Caco-2 (cell line): ENCODE data around the gene MEGF6. TPM values are rescaled to one million over a fixed set of nuclear protein-coding genes. Genes with fewer than 3 reads are reported as not detected.

ENCODE experiments used
- BruUV-seq: library from RNA; stranded (reverse); fragments of 400-500 nt; replicated peaks from 2 replicates; lab custom pipeline; 2021; lab: Mats Ljungman, UMichigan
- CTCF ChIA-PET: fragments of 300-600 bp; sonication (Branson Sonifier 250); formaldehyde crosslinking; loops from one replicate; lab custom pipeline; 2022; ENCODE audit warnings: antibody characterized with exemption; lab: Charles Lee
- POLR2A ChIA-PET: fragments of 300-600 bp; sonication (Branson Sonifier 250); formaldehyde crosslinking; loops from one replicate; lab custom pipeline; 2022; ENCODE audit warnings: antibody characterized with exemption; lab: Charles Lee
- DNase-seq, 2 experiments: peaks; one replicate each; pipeline versions ENCODE4 v3.0.0 to v3.0.0-alpha.2; 2020 to 2022
- H3K27me3 ChIP-seq: replicated peaks from 2 replicates; pipeline ENCODE4 v1.6.0; 2011; ENCODE audit warnings: low read length; ENCODE audit not compliant: control insufficient read depth, insufficient read depth
- H3K36me3 ChIP-seq: 2 replicates; pipeline ENCODE4 v1.5.1; 2011; ENCODE audit warnings: low read length; ENCODE audit not compliant: control insufficient read depth, insufficient read depth
- H3K4me1 ChIP-seq: fragments of 250-450 bp; sonication (Bioruptor Pico); 2 replicates; pipeline ENCODE4 v1.5.1; 2020; ENCODE audit warnings: mild to moderate bottlenecking
- H3K4me3 ChIP-seq: 2 replicates; pipeline ENCODE4 v1.5.1; 2011; ENCODE audit warnings: low read depth, mild to moderate bottlenecking, control low read depth, low read length
- H3K9me3 ChIP-seq: fragments of 250-450 bp; sonication (Bioruptor Pico); 2 replicates; pipeline ENCODE4 v1.5.1; 2020; ENCODE audit warnings: mild to moderate bottlenecking, moderate library complexity
- H3K27ac Mint-ChIP-seq: one replicate; pipeline ENCODE4 v1.8.0; 2022; ENCODE audit warnings: mixed read lengths; ENCODE audit not compliant: unreplicated experiment
- H3K27me3 Mint-ChIP-seq: one replicate; pipeline ENCODE4 v1.8.0; 2022; ENCODE audit warnings: mixed read lengths; ENCODE audit not compliant: insufficient read depth, unreplicated experiment
- H3K36me3 Mint-ChIP-seq: one replicate; pipeline ENCODE4 v1.8.0; 2022; ENCODE audit warnings: mild to moderate bottlenecking, mixed read lengths; ENCODE audit not compliant: insufficient read depth, unreplicated experiment
- H3K4me1 Mint-ChIP-seq: one replicate; pipeline ENCODE4 v1.8.0; 2022; ENCODE audit warnings: low read depth, mixed read lengths; ENCODE audit not compliant: unreplicated experiment
- H3K4me3 Mint-ChIP-seq: one replicate; pipeline ENCODE4 v1.8.0; 2022; ENCODE audit warnings: mild to moderate bottlenecking, moderate library complexity, mixed read lengths; ENCODE audit not compliant: unreplicated experiment
- H3K9me3 Mint-ChIP-seq: one replicate; pipeline ENCODE4 v1.8.0; 2022; ENCODE audit warnings: mixed read lengths; ENCODE audit not compliant: unreplicated experiment
- intact Hi-C: fragments of 100-400 bp; cut with micrococcal nuclease; formaldehyde crosslinking; loops from one replicate; pipeline ENCODE4 v1.10.0; 2022; ENCODE audit not compliant: unreplicated experiment
- total RNA-seq: library from RNA; stranded (reverse); gene quantifications from 2 replicates; pipeline ENCODE4 v1.2.3, GENCODE V29; 2022
- TF ChIP-seq, protein P1 (sequence below), 2 experiments: fragments of 200-600 bp in 1 of 2; IDR thresholded peaks; 1 replicate in 1 of 2; 2 replicates in 1 of 2; pipeline versions ENCODE4 v1.5.1 to v1.8.0; 2011 to 2022; ENCODE audit warnings: antibody characterized with exemption in 1 of 2, control low read depth in 1 of 2, inconsistent platforms in 1 of 2, low read depth in 1 of 2, low read length in 1 of 2, mild to moderate bottlenecking in 1 of 2, moderate library complexity in 1 of 2; ENCODE audit not compliant: insufficient read depth in 1 of 2, severe bottlenecking in 1 of 2, unreplicated experiment in 1 of 2

The MEGF6 gene
- total RNA-seq, 1 experiment from 2014 or later = 13.3 TPM

DNA sequence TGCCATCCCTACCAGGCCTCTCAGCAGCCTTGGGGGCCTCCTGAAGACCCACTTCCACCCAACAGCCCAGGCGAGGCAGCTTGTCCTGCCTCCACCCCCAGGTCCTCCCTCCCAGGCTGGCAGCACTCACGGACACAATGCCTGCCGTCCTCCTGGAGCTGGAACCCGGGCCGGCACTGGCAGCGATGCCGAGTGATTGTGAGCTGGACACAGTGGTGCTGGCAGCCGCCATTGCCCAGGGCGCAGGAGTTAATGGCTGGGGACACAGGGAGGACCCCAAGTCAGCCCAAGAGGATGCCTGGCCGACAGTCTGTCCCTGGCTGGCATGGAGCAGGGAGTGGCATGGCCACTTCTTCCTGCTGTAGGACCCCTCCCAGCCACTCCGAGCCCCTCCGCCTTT, 96.0 kb downstream of the MEGF6 start:
- Mint-ChIP-seq H3K4me3 (no peak overlapping the region), H3K36me3 (no peaks in the 10 kb centered on the region), H3K27me3 (no peaks in the 10 kb centered on the region), H3K9me3 (no peaks in the 10 kb centered on the region), H3K4me1 (no peaks in the 10 kb centered on the region), H3K27ac (no peak overlapping the region)
- POLR2A ChIA-PET = no interaction called here
- H3K9me3 ChIP-seq = no peaks in the 10 kb centered on the region
- no peaks in the 10 kb centered on the region for H3K27me3 ChIP-seq
- no peaks in the 10 kb centered on the region for H3K4me1 ChIP-seq
- intact Hi-C loops = no loop called here
- no peak overlapping the region for H3K4me3 ChIP-seq
- no TSS peak for BruUV-seq
- no peaks in the 10 kb centered on the region for H3K36me3 ChIP-seq
- no peak for DNase-seq
- TF ChIP-seq, protein P1, sequence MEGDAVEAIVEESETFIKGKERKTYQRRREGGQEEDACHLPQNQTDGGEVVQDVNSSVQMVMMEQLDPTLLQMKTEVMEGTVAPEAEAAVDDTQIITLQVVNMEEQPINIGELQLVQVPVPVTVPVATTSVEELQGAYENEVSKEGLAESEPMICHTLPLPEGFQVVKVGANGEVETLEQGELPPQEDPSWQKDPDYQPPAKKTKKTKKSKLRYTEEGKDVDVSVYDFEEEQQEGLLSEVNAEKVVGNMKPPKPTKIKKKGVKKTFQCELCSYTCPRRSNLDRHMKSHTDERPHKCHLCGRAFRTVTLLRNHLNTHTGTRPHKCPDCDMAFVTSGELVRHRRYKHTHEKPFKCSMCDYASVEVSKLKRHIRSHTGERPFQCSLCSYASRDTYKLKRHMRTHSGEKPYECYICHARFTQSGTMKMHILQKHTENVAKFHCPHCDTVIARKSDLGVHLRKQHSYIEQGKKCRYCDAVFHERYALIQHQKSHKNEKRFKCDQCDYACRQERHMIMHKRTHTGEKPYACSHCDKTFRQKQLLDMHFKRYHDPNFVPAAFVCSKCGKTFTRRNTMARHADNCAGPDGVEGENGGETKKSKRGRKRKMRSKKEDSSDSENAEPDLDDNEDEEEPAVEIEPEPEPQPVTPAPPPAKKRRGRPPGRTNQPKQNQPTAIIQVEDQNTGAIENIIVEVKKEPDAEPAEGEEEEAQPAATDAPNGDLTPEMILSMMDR (IDR thresholded peaks at IDR 0.05; ENCODE audit: insufficient read depth in 1 of 2, low read depth in 1 of 2, low read length in 1 of 2, severe bottlenecking in 1 of 2, unreplicated experiment in 1 of 2) = no peak
- CTCF ChIA-PET = interaction anchor here (0.9 kb wide), 1 partner anchor 62 kb away, joined by 3 read pairs; no protein-coding TSS in a partner anchor

GRCh38 chr1:3514404-3514803, 96.9 kb downstream of the MEGF6 start:
- Histone ChIP-seq H3K9me3 (no peaks in the 10 kb centered on the region), H3K4me3 (no peak overlapping the region), H3K36me3 (no peaks in the 10 kb centered on the region), H3K27me3 (no peaks in the 10 kb centered on the region), H3K4me1 (no peaks in the 10 kb centered on the region)
- no TSS peak for BruUV-seq
- Mint-ChIP-seq H3K27ac (no peak overlapping the region), H3K4me3 (no peak overlapping the region), H3K36me3 (no peaks in the 10 kb centered on the region), H3K9me3 (no peaks in the 10 kb centered on the region), H3K4me1 (no peaks in the 10 kb centered on the region), H3K27me3 (no peaks in the 10 kb centered on the region)
- POLR2A ChIA-PET = no interaction called here
- intact Hi-C loops = no loop called here
- no peak for DNase-seq
- TF ChIP-seq, protein P1 (IDR thresholded peaks at IDR 0.05; ENCODE audit: insufficient read depth in 1 of 2, low read depth in 1 of 2, low read length in 1 of 2, severe bottlenecking in 1 of 2, unreplicated experiment in 1 of 2) = no peak
- CTCF ChIA-PET = no interaction called here

DNA sequence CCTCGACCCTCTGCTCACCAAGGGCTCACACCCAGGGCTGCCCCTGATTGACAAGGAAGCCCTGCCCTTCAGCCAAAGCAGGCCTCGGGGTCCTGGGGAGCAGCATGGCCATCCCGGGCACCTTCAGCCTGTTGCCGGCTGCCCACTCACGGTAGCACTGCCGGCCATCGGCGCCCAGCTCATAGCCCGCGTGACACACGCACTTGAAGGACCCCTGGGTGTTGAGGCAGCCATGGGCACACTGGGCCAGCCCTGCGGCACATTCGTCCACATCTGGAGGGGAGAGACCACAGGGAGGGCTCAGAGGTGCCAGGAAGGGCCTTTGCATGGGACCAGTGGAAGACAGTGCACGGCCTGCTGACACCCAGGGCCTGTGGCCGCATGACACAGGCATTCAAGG, 99.5 kb downstream of the MEGF6 start:
- Mint-ChIP-seq H3K4me3 (no peak overlapping the region), H3K4me1 (no peaks in the 10 kb centered on the region), H3K27me3 (no peaks in the 10 kb centered on the region), H3K27ac (no peak overlapping the region), H3K9me3 (no peaks in the 10 kb centered on the region), H3K36me3 (no peaks in the 10 kb centered on the region)
- TF ChIP-seq, protein P1 (IDR thresholded peaks at IDR 0.05; ENCODE audit: insufficient read depth in 1 of 2, low read depth in 1 of 2, low read length in 1 of 2, severe bottlenecking in 1 of 2, unreplicated experiment in 1 of 2) = no peak
- intact Hi-C loops = no loop called here
- no TSS peak for BruUV-seq
- Histone ChIP-seq H3K36me3 (no peaks in the 10 kb centered on the region), H3K9me3 (no peaks in the 10 kb centered on the region), H3K4me1 (no peaks in the 10 kb centered on the region), H3K4me3 (no peak overlapping the region), H3K27me3 (no peaks in the 10 kb centered on the region)
- no peak for DNase-seq
- CTCF ChIA-PET = no interaction called here
- POLR2A ChIA-PET = no interaction called here
